HepG2 (cell line): ENCODE measurements around the gene INKA1. TPM values are rescaled to one million over a fixed set of nuclear protein-coding genes. Genes with fewer than 3 reads are reported as not detected.

Source experiments
- ATF3 ChIP-seq: sonication (generic); formaldehyde crosslinking; IDR thresholded peaks from 2 replicates; pipeline ENCODE4 v1.4.0; 2020; ENCODE audit warnings: missing genetic modification reagents
- BCL6 ChIP-seq: IDR thresholded peaks from 2 replicates; pipeline ENCODE4 v1.6.1; 2016; ENCODE audit warnings: missing genetic modification reagents, missing compliant biosample characterization
- CBX2 ChIP-seq, 2 experiments: fragments of 200-600 bp in 1 of 2; sonication (generic); formaldehyde crosslinking in 1 of 2; IDR thresholded peaks; 2 replicates each; pipeline versions ENCODE4 v1.7.0 to v1.8.1; 2018 to 2022; ENCODE audit warnings: low read depth in 2 of 2, low read length in 1 of 2, mild to moderate bottlenecking in 1 of 2, missing genetic modification reagents in 1 of 2
- DR1 ChIP-seq: sonication (generic); formaldehyde crosslinking; IDR thresholded peaks from 2 replicates; pipeline ENCODE4 v1.8.0; 2021; ENCODE audit warnings: mild to moderate bottlenecking, missing genetic modification reagents, inconsistent platforms
- IKZF1 ChIP-seq: fragments of 450-650 bp; IDR thresholded peaks from 2 replicates; pipeline ENCODE4 v1.7.1; 2016
- KDM5A ChIP-seq: fragments of 200-600 bp; sonication (generic); IDR thresholded peaks from 2 replicates; pipeline ENCODE4 v1.7.0; 2018; ENCODE audit warnings: antibody characterized with exemption, mild to moderate bottlenecking, low read length, borderline replicate concordance
- LCORL ChIP-seq, 2 experiments: fragments of 450-650 bp in 1 of 2; sonication (generic) in 1 of 2; formaldehyde crosslinking in 1 of 2; IDR thresholded peaks; 2 replicates each; pipeline versions ENCODE4 v1.5.0 to v1.6.1; 2017 to 2020; ENCODE audit warnings: antibody characterized with exemption in 1 of 2, missing genetic modification reagents in 1 of 2
- MAFK ChIP-seq, 2 experiments: IDR thresholded peaks in 1 of 2; conservative IDR thresholded peaks in 1 of 2; 2 replicates each; pipeline ENCODE4 v1.6.1; 2011; ENCODE audit warnings: improper control_type of control experiment in 2 of 2, low read length in 2 of 2
- MEIS1 ChIP-seq: sonication (generic); formaldehyde crosslinking; IDR thresholded peaks from 2 replicates; pipeline ENCODE4 v1.9.0; 2021; ENCODE audit warnings: mild to moderate bottlenecking, missing genetic modification reagents, moderate library complexity, borderline replicate concordance
- MXI1 ChIP-seq: IDR thresholded peaks from 3 replicates; pipeline ENCODE4 v1.6.1; 2012; ENCODE audit warnings: low read depth, low read length, inconsistent platforms, borderline replicate concordance
- NAIF1 ChIP-seq: sonication (generic); formaldehyde crosslinking; IDR thresholded peaks from 2 replicates; pipeline ENCODE4 v1.5.0; 2020; ENCODE audit warnings: mild to moderate bottlenecking, missing genetic modification reagents, borderline replicate concordance
- NCOA1 ChIP-seq: sonication (generic); formaldehyde crosslinking; IDR thresholded peaks from 2 replicates; pipeline ENCODE4 v1.9.0; 2021; ENCODE audit warnings: missing genetic modification reagents
- PLRG1 ChIP-seq: fragments of 450-650 bp; conservative IDR thresholded peaks from 2 replicates; pipeline ENCODE4 v1.6.1; 2016
- POGZ ChIP-seq: sonication (generic); formaldehyde crosslinking; IDR thresholded peaks from 2 replicates; pipeline ENCODE4 v1.4.0; 2020; ENCODE audit warnings: mild to moderate bottlenecking, missing genetic modification reagents
- SMAD9 ChIP-seq: sonication (generic); formaldehyde crosslinking; IDR thresholded peaks from 2 replicates; pipeline ENCODE4 v1.5.1; 2020; ENCODE audit warnings: mild to moderate bottlenecking, missing genetic modification reagents
- ZBTB39 ChIP-seq: sonication (generic); formaldehyde crosslinking; IDR thresholded peaks from 2 replicates; pipeline ENCODE4 v1.5.0; 2020; ENCODE audit warnings: missing genetic modification reagents
- ZBTB7A ChIP-seq: sonication (generic); formaldehyde crosslinking; IDR thresholded peaks from 2 replicates; pipeline ENCODE4 v1.8.0; 2022; ENCODE audit warnings: mild to moderate bottlenecking, missing genetic modification reagents
- ZNF589 ChIP-seq: sonication (generic); formaldehyde crosslinking; conservative IDR thresholded peaks from 2 replicates; pipeline ENCODE4 v1.8.0; 2022; ENCODE audit warnings: mild to moderate bottlenecking, moderate library complexity, missing genetic modification reagents
- ZNF703 ChIP-seq: sonication (generic); formaldehyde crosslinking; IDR thresholded peaks from 2 replicates; pipeline ENCODE4 v1.5.1; 2020; ENCODE audit warnings: missing genetic modification reagents, mild to moderate bottlenecking, moderate library complexity, borderline replicate concordance
- ZNF749 ChIP-seq: sonication (generic); formaldehyde crosslinking; IDR thresholded peaks from 2 replicates; pipeline ENCODE4 v1.8.0; 2022; ENCODE audit warnings: mild to moderate bottlenecking, missing genetic modification reagents, moderate library complexity, borderline replicate concordance
- ZNF780A ChIP-seq: sonication (generic); formaldehyde crosslinking; IDR thresholded peaks from 2 replicates; pipeline ENCODE4 v1.8.0; 2022; ENCODE audit warnings: mild to moderate bottlenecking, missing genetic modification reagents, moderate library complexity
- ZNF891 ChIP-seq: sonication (generic); formaldehyde crosslinking; IDR thresholded peaks from 2 replicates; pipeline ENCODE4 v1.5.0; 2020; ENCODE audit warnings: mild to moderate bottlenecking, missing genetic modification reagents
- ZSCAN9 ChIP-seq: IDR thresholded peaks from 2 replicates; pipeline ENCODE4 v1.6.1; 2016; ENCODE audit warnings: borderline replicate concordance
- polyA plus RNA-seq, 8 experiments: library from polyadenylated mRNA; depleted of rRNA in 3 of 8; stranded (reverse) in 7 of 8; unstranded in 1 of 8; fragments of >200 nt; fragmentation: Illumina TruSeq in 4 of 8; extraction: Trizol in 4 of 8; gene quantifications; 2 replicates each; pipeline versions ENCODE4 v1.2.1 to v1.2.3, GENCODE V29; 2011 to 2016; ENCODE audit warnings: low read depth in 4 of 8, missing spikeins in 1 of 8, mixed read lengths in 1 of 8; ENCODE audit not compliant: insufficient read depth in 1 of 8
- total RNA-seq, 5 experiments: library from RNA; depleted of rRNA; stranded (reverse); fragments of >200 nt; fragmentation: Illumina TruSeq; extraction: Trizol; gene quantifications; 2 replicates each; pipeline ENCODE4 v1.2.3, GENCODE V29; 2016; ENCODE audit warnings: low read depth in 1 of 5
- TF ChIP-seq, protein P1 (sequence below): sonication (generic); IDR thresholded peaks from 2 replicates; pipeline ENCODE4 v1.6.1; 2016; ENCODE audit warnings: low read depth, borderline replicate concordance
- TF ChIP-seq, protein P2 (sequence below): sonication (generic); formaldehyde crosslinking; IDR thresholded peaks from 2 replicates; pipeline ENCODE4 v1.5.1; 2020; ENCODE audit warnings: missing genetic modification reagents, mild to moderate bottlenecking, borderline replicate concordance

Gene INKA1
- total and polyA plus RNA-seq, 2 of the 13 experiments (the other 11 are each of a cell fraction or from before 2014, with no cell fraction given), result 0.22 to 0.41 TPM

GRCh38 chr3:49786357-49787181, 16.5 kb upstream of the INKA1 start, which contains the start of gene IP6K1 (continued):
- TF ChIP-seq ZBTB7A (CRISPR knock-in tag) (peak; percentile 72), MXI1 (peak; percentile 84; the same call in 1 of the 3 replicates), PLRG1 (no peak), MAFK (conservative IDR thresholded peaks at IDR 0.05 in 1 of 2, IDR thresholded peaks at IDR 0.05 in 1 of 2; ENCODE audit: low read length in 2 of 2) (no peak), ATF3 (CRISPR knock-in tag) (peak; percentile 63; the same call in 1 of the 2 replicates), LCORL (IDR thresholded peaks at IDR 0.05) (no peak), LCORL (CRISPR knock-in tag; IDR thresholded peaks at IDR 0.05) (no peak), BCL6 (CRISPR knock-in tag) (peak; percentile 23; the same call in 1 of the 2 replicates), POGZ (CRISPR knock-in tag) (peak; percentile 76), NCOA1 (CRISPR knock-in tag) (no peak), ZNF589 (no peak; the same call in 1 of the 2 replicates), ZNF891 (peak; percentile 64; the same call in 1 of the 2 replicates), SMAD9 (CRISPR knock-in tag) (no peak), ZBTB39 (no peak), ZNF780A (CRISPR knock-in tag) (no peak), ZNF749 (CRISPR knock-in tag) (peak; percentile 93), KDM5A (peak; percentile 70; the same call in 1 of the 2 replicates), ZSCAN9 (CRISPR knock-in tag) (peak; percentile 73; the same call in 1 of the 2 replicates), NAIF1 (CRISPR knock-in tag) (no peak), ZNF703 (CRISPR knock-in tag) (no peak), CBX2 (IDR thresholded peaks at IDR 0.05; ENCODE audit: low read depth, low read length) (no peak), CBX2 (CRISPR knock-in tag; IDR thresholded peaks at IDR 0.05; ENCODE audit: low read depth) (no peak), MEIS1 (0 out of 2 replicates have a peak, but pooled peaks have one; percentile 33), IKZF1 (no peak), DR1 (CRISPR knock-in tag) (0 out of 2 replicates have a peak, but pooled peaks have one; percentile 40)
- TF ChIP-seq, protein P1, sequence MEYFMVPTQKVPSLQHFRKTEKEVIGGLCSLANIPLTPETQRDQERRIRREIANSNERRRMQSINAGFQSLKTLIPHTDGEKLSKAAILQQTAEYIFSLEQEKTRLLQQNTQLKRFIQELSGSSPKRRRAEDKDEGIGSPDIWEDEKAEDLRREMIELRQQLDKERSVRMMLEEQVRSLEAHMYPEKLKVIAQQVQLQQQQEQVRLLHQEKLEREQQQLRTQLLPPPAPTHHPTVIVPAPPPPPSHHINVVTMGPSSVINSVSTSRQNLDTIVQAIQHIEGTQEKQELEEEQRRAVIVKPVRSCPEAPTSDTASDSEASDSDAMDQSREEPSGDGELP, result no peak
- TF ChIP-seq, protein P2, sequence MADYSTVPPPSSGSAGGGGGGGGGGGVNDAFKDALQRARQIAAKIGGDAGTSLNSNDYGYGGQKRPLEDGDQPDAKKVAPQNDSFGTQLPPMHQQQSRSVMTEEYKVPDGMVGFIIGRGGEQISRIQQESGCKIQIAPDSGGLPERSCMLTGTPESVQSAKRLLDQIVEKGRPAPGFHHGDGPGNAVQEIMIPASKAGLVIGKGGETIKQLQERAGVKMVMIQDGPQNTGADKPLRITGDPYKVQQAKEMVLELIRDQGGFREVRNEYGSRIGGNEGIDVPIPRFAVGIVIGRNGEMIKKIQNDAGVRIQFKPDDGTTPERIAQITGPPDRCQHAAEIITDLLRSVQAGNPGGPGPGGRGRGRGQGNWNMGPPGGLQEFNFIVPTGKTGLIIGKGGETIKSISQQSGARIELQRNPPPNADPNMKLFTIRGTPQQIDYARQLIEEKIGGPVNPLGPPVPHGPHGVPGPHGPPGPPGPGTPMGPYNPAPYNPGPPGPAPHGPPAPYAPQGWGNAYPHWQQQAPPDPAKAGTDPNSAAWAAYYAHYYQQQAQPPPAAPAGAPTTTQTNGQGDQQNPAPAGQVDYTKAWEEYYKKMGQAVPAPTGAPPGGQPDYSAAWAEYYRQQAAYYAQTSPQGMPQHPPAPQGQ (CRISPR knock-in tag), result no peak
